Adrenal gland (tissue), 12 donors: ENCODE measurements around the gene PPP4R3C. TPM values are rescaled to one million over a fixed set of nuclear protein-coding genes. Genes with fewer than 3 reads are reported as not detected.

Experiments
- DNase-seq, 7 donors: peaks; one replicate each; pipeline ENCODE4 v3.0.0-alpha.2; 2019 to 2020
- H3K27ac ChIP-seq, 5 donors: fragments of 200-600 bp; sonication (generic) in 4 of 5; 1 replicate in 3 of 5; 2 replicates in 2 of 5; pipeline versions ENCODE4 v1.5.1 to v1.8.0; 2016 to 2020; ENCODE audit warnings: mild to moderate bottlenecking in 1 of 5
- H3K27me3 ChIP-seq: fragments of 200-600 bp; 2 replicates; pipeline ENCODE4 v1.8.0; 2021
- H3K36me3 ChIP-seq, 2 donors: fragments of 200-600 bp; replicated peaks in 1 of 2; 1 replicate in 1 of 2; 2 replicates in 1 of 2; pipeline versions ENCODE4 v1.5.1 to v1.8.0; 2018 to 2022
- H3K4me1 ChIP-seq, 2 donors: fragments of 200-600 bp; replicated peaks in 1 of 2; 1 replicate in 1 of 2; 2 replicates in 1 of 2; pipeline versions ENCODE4 v1.5.1 to v1.8.0; 2018 to 2021
- H3K4me3 ChIP-seq, 4 donors: fragments of 200-600 bp; sonication (generic) in 3 of 4; one replicate each; pipeline ENCODE4 v1.5.1; 2016 to 2018
- H3K9me3 ChIP-seq, 3 donors: fragments of 200-600 bp; sonication (generic) in 1 of 3; replicated peaks in 1 of 3; 1 replicate in 2 of 3; 2 replicates in 1 of 3; pipeline versions ENCODE4 v1.5.1 to v1.8.0; 2016 to 2021
- CTCF ChIP-seq, 6 experiments: fragments of 450-650 bp in 4 of 6; fragments of 200-600 bp in 2 of 6; sonication (generic) in 1 of 6; IDR thresholded peaks; 1 replicate in 5 of 6; 2 replicates in 1 of 6; pipeline versions ENCODE4 v1.5.1 to v1.8.0; 2016 to 2021; ENCODE audit warnings: antibody characterized with exemption in 6 of 6, mild to moderate bottlenecking in 2 of 6, moderate library complexity in 1 of 6
- POLR2A ChIP-seq, 2 donors: fragments of 450-650 bp; IDR thresholded peaks; one replicate each; pipeline ENCODE4 v1.6.1; 2017; ENCODE audit warnings: antibody characterized with exemption in 2 of 2, mild to moderate bottlenecking in 2 of 2, moderate library complexity in 1 of 2
- WGBS, 4 donors: extraction: QIAGEN DNeasy Blood & Tissue Kit in 2 of 4; methylation state at CpG; one replicate each; pipeline versions ENCODE4 v1.1.5 to v1.1.7; 2013 to 2017; 5-methylcytosine and 5-hydroxymethylcytosine counted together
- intact Hi-C, 2 donors: fragments of 100-400 bp; cut with DNase I; formaldehyde crosslinking; loops; one replicate each; pipeline versions ENCODE4 v1.14.1 to v1.15.0; 2022 to 2023
- polyA plus RNA-seq, 3 donors: library from polyadenylated mRNA; stranded (reverse); fragments of 200-250 nt in 2 of 3; fragments of 350-450 nt in 1 of 3; fragmentation: Illumina TruSeq in 1 of 3; extraction: RNeasy Lipid Tissue Mini Kit (QIAGEN cat#74804) in 1 of 3; gene quantifications; one replicate each; pipeline ENCODE4 v1.2.3, GENCODE V29; 2013 to 2014
- total RNA-seq, 9 donors: library from RNA; depleted of rRNA in 4 of 9; stranded (reverse); fragments of >200 nt in 4 of 9; fragments of 120-200 nt in 1 of 9; fragmentation: NEBNext Ultra II Directional in 1 of 9; extraction: Animal tissue kit (Norgen Biotek cat#: 25700) in 1 of 9; gene quantifications; one replicate each; pipeline versions ENCODE4 v1.1.0 to v1.2.4, GENCODE V29; 2013 to 2023
- donor health status: healthy with polysubstance abuse.
- donor health status: Bipolar disorder and iron deficiency.
- donor health status: DM: yes; HTN: yes; CAD: no.
- donor health status: DM: no; HTN: no; CAD: no.
- donor health status: DM: no; HTN: no; CAD: no.
- donor health status: DM: yes; HTN: yes; CAD: no.

Gene PPP4R3C
- total and polyA plus RNA-seq, 12 donors, result not detected

GRCh38 chrX:27439771-27440170 lies 23.4 kb downstream of the PPP4R3C start:
- Histone ChIP-seq H3K4me1 (no peaks in the 10 kb centered on the region), H3K9me3 (no peaks in the 10 kb centered on the region), H3K4me3 (no peak overlapping the region), H3K36me3 (no peaks in the 10 kb centered on the region), H3K27ac (no peak overlapping the region), H3K27me3 (no peaks in the 10 kb centered on the region)
- TF ChIP-seq POLR2A (IDR thresholded peaks at IDR 0.05) (no peak), CTCF (IDR thresholded peaks at IDR 0.05) (no peak)
- WGBS, 4 donors, result 56 to 64% (median 60%) methylated on average over 2 of the region's 2 CpGs
- no peak for DNase-seq
- intact Hi-C loops, result no loop called here

DNA sequence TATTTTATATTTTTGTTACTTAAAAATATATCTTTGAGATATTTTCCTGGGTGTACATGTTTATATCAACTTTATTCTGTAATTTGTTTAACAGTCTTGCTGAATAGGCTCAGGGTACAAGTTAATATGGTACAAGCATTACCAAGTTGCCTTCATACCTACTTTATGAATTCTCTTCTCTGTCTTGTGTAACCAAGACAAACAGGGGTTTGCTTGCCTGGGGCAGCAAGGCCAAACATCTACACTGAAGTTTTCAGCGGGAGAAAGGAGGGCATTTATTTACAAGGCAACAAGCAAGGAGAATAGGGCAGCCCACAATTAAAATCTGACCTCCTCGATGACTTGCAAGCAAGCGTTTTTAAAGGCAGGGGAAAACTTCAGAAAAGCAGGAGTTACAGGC lies 24.2 kb downstream of the PPP4R3C start:
- no peaks in the 10 kb centered on the region for H3K27me3 ChIP-seq
- H3K4me3 ChIP-seq, result no peak overlapping the region
- DNase-seq, result no peak
- H3K27ac ChIP-seq, result no peak overlapping the region
- 53 to 66% (median 56%) methylated on average over 3 of the region's 3 CpGs for WGBS, 4 donors
- TF ChIP-seq POLR2A (IDR thresholded peaks at IDR 0.05) (no peak), CTCF (IDR thresholded peaks at IDR 0.05) (no peak)
- no peaks in the 10 kb centered on the region for H3K4me1 ChIP-seq
- no peaks in the 10 kb centered on the region for H3K36me3 ChIP-seq
- H3K9me3 ChIP-seq, result no peaks in the 10 kb centered on the region
- intact Hi-C loops, result no loop called here

- Histone ChIP-seq H3K4me3 (no peak overlapping the region), H3K4me1 (no peaks in the 10 kb centered on the region), H3K27ac (no peak overlapping the region), H3K36me3 (no peaks in the 10 kb centered on the region), H3K9me3 (no peaks in the 10 kb centered on the region), H3K27me3 (no peaks in the 10 kb centered on the region)
- intact Hi-C loops, result no loop called here
- TF ChIP-seq CTCF (IDR thresholded peaks at IDR 0.05), result no peak
- TF ChIP-seq POLR2A (IDR thresholded peaks at IDR 0.05), result no peak
- no peak for DNase-seq
Observed at GRCh38 chrX:27435031-27435430, 28.1 kb downstream of the PPP4R3C start.

Other genes starting within 250 kb of the PPP4R3C start
- gene DCAF8L2, start 127.0 kb upstream of the PPP4R3C start, total RNA-seq, result not detected
- not detected for gene DCAF8L2, start 127.0 kb upstream of the PPP4R3C start, polyA plus RNA-seq